Endothelial cell of umbilical vein (primary cell): ENCODE results near the gene ABCC11. TPM values are rescaled to one million over a fixed set of nuclear protein-coding genes. Genes with fewer than 3 reads are reported as not detected.

ENCODE experiments used
- Bru-seq: library from RNA; stranded (reverse); fragments of 400-500 nt; gene quantifications from one replicate; lab custom pipeline; 2021; lab: Mats Ljungman, UMichigan
- BruChase-seq, 2 experiments: library from RNA; stranded (reverse); fragments of 400-500 nt; gene quantifications; one replicate each; lab custom pipeline; 2021; lab: Mats Ljungman, UMichigan
- BruUV-seq: library from RNA; stranded (reverse); fragments of 400-500 nt; replicated peaks from 2 replicates; lab custom pipeline; 2021; lab: Mats Ljungman, UMichigan
- CTCF ChIA-PET: fragments of 300-600, 350-600 bp; sonication (Branson Sonifier 250); formaldehyde crosslinking; loops from one replicate; lab custom pipeline; 2021; ENCODE audit warnings: antibody characterized with exemption, inconsistent platforms; lab: Charles Lee
- POLR2A ChIA-PET: fragments of 300-600, 350-600 bp; sonication (Branson Sonifier 250); formaldehyde crosslinking; loops from one replicate; lab custom pipeline; 2021; ENCODE audit warnings: antibody characterized with exemption, inconsistent platforms; lab: Charles Lee
- DNase-seq: peaks from one replicate; pipeline ENCODE4 v3.0.0-alpha.2; 2011; ENCODE audit warnings: low read depth, low spot score
- FAIRE-seq: peaks from 2 replicates; lab custom pipeline; 2011; peaks lifted over from hg19 to GRCh38; lab: Jason Lieb, UNC
- H2AFZ ChIP-seq: 2 replicates; pipeline ENCODE4 v1.6.0; 2012; ENCODE audit warnings: low read depth, low read length, control low read depth, inconsistent platforms
- H3K27ac ChIP-seq: 2 replicates; pipeline ENCODE4 v1.5.1; 2011; ENCODE audit warnings: low read depth, mild to moderate bottlenecking, control low read depth, low read length, moderate library complexity; ENCODE audit not compliant: insufficient read depth
- H3K27me3 ChIP-seq, 2 experiments: 2 replicates each; pipeline versions ENCODE4 v1.6.0 to v1.6.1; 2011; ENCODE audit warnings: low read length in 2 of 2, mixed read lengths in 1 of 2; ENCODE audit not compliant: control insufficient read depth in 2 of 2, insufficient read depth in 2 of 2
- H3K36me3 ChIP-seq, 2 experiments: 2 replicates in 1 of 2; 3 replicates in 1 of 2; pipeline ENCODE4 v1.5.1; 2011; ENCODE audit warnings: low read length in 2 of 2, mild to moderate bottlenecking in 1 of 2, moderate library complexity in 1 of 2; ENCODE audit not compliant: control insufficient read depth in 2 of 2, insufficient read depth in 2 of 2; ENCODE audit errors: extremely low read depth in 1 of 2
- H3K4me1 ChIP-seq: 3 replicates; pipeline ENCODE4 v1.5.1; 2011; ENCODE audit warnings: mild to moderate bottlenecking, low read length; ENCODE audit not compliant: control insufficient read depth, insufficient read depth; ENCODE audit errors: extremely low read depth
- H3K4me2 ChIP-seq: 2 replicates; pipeline ENCODE4 v1.6.1; 2011; ENCODE audit warnings: low read length, control low read depth, mixed read lengths; ENCODE audit not compliant: insufficient read depth
- H3K4me3 ChIP-seq, 3 experiments: fragments of 200-600 bp in 1 of 3; sonication (generic), shearing (Covaris generic) in 1 of 3; replicated peaks in 1 of 3; 2 replicates each; pipeline ENCODE4 v1.5.1; 2011 to 2016; ENCODE audit warnings: control low read depth in 3 of 3, low read length in 3 of 3, mild to moderate bottlenecking in 2 of 3, inconsistent platforms in 1 of 3, low read depth in 1 of 3, moderate library complexity in 1 of 3; ENCODE audit not compliant: insufficient read depth in 1 of 3
- H3K79me2 ChIP-seq: 2 replicates; pipeline ENCODE4 v1.6.0; 2012; ENCODE audit warnings: low read length, inconsistent platforms; ENCODE audit not compliant: control insufficient read depth, insufficient read depth
- H3K9ac ChIP-seq: replicated peaks from 2 replicates; pipeline ENCODE3; 2011; ENCODE audit warnings: low read length, control low read depth; ENCODE audit not compliant: insufficient read depth; ENCODE audit errors: extremely low read depth
- H3K9me1 ChIP-seq: replicated peaks from 3 replicates; pipeline ENCODE4 v1.6.0; 2011; ENCODE audit warnings: mild to moderate bottlenecking, low read length; ENCODE audit not compliant: control insufficient read depth, insufficient read depth; ENCODE audit errors: extremely low read depth
- H3K9me3 ChIP-seq: replicated peaks from 2 replicates; pipeline ENCODE4 v1.5.1; 2012; ENCODE audit warnings: low read length, inconsistent platforms; ENCODE audit not compliant: control insufficient read depth, insufficient read depth
- H4K20me1 ChIP-seq: replicated peaks from 2 replicates; pipeline ENCODE3; 2011; ENCODE audit warnings: mild to moderate bottlenecking, low read length; ENCODE audit not compliant: control insufficient read depth, insufficient read depth; ENCODE audit errors: extremely low read depth
- EZH2 ChIP-seq: IDR thresholded peaks from 2 replicates; pipeline ENCODE4 v1.6.1; 2012; ENCODE audit warnings: borderline replicate concordance, low read depth, mild to moderate bottlenecking, moderate library complexity, low read length, inconsistent platforms; ENCODE audit not compliant: severe bottlenecking
- FOS ChIP-seq: IDR thresholded peaks from 2 replicates; pipeline ENCODE4 v1.6.1; 2011; ENCODE audit warnings: mild to moderate bottlenecking, low read length, moderate library complexity, borderline replicate concordance; ENCODE audit not compliant: insufficient read depth
- MYC ChIP-seq: IDR thresholded peaks from one replicate; pipeline ENCODE4 v1.6.1; 2011; ENCODE audit warnings: mild to moderate bottlenecking, low read depth, low read length
- POLR2AphosphoS5 ChIP-seq: IDR thresholded peaks from 2 replicates; pipeline ENCODE4 v1.6.1; 2012; ENCODE audit warnings: low read depth, mild to moderate bottlenecking, control low read depth, low read length, moderate library complexity; ENCODE audit not compliant: insufficient read depth
- dilution Hi-C: fragments of 300-500 bp; cut with MboI; formaldehyde crosslinking; loops from one replicate; pipeline ENCODE4 v1.15.0; 2019; ENCODE audit warnings: low sequenced_read_pairs; ENCODE audit not compliant: extremely low pct_ligation_motif_present
- intact Hi-C: fragments of 100-400 bp; cut with micrococcal nuclease; formaldehyde crosslinking; loops from one replicate; pipeline ENCODE4 v1.10.0; 2022
- long read RNA-seq: library from polyadenylated mRNA; stranded (forward); transcript quantifications from one replicate; pipeline ENCODE4 v2.0.0, GENCODE V29; 2021
- polyA minus RNA-seq, 3 experiments: library from RNA; depleted of rRNA, polyadenylated mRNA; stranded (reverse); fragments of >200 nt; gene quantifications; 1 replicate in 1 of 3; 2 replicates in 2 of 3; pipeline ENCODE4 v1.2.3, GENCODE V29; 2011
- polyA plus RNA-seq, 4 experiments: library from polyadenylated mRNA; depleted of rRNA in 3 of 4; stranded (reverse) in 3 of 4; unstranded in 1 of 4; fragments of >200 nt; gene quantifications; 2 replicates each; pipeline versions ENCODE4 v1.2.1 to v1.2.3, GENCODE V29; 2011 to 2012; ENCODE audit warnings: missing spikeins in 1 of 4
- total RNA-seq: library from RNA; stranded (reverse); gene quantifications from 2 replicates; pipeline ENCODE4 v1.2.3, GENCODE V29; 2021
- TF ChIP-seq, protein P1 (sequence below): IDR thresholded peaks from 2 replicates; pipeline ENCODE4 v1.6.1; 2011; ENCODE audit not compliant: insufficient read depth, insufficient read length

Gene ABCC11
- not detected in 2 replicates for total RNA-seq
- polyA plus RNA-seq = 0.06 and 0.08 TPM in 2 replicates
- not detected in 2 replicates for polyA plus RNA-seq (2011; cell fraction: cytosol; rRNA removed)
- polyA plus RNA-seq (2011; cell fraction: nucleus; rRNA removed) = 0.04 and 0.21 TPM in 2 replicates
- 0.12 TPM in 1 of 2 replicates, not detected in the other for polyA plus RNA-seq (2012)
- not detected in 2 replicates for polyA minus RNA-seq
- polyA minus RNA-seq (2011; cell fraction: cytosol; rRNA and poly(A)+ RNA removed) = not detected
- not detected in 2 replicates for polyA minus RNA-seq (2011; cell fraction: nucleus; rRNA and poly(A)+ RNA removed)
- percentile 6 among the genes with signal in this experiment for Bru-seq, nascent RNA
- percentile 4 among the genes with signal in this experiment for BruChase-seq, experiment 1, labeled RNA remaining after a 6-hour chase
- BruChase-seq, experiment 2, labeled RNA remaining after a 2-hour chase = percentile 8 among the genes with signal in this experiment
- long read RNA-seq = 0 reads

- Histone ChIP-seq H3K4me2 (no peak within 1 kb of the TSS), H4K20me1 (peaks cover 2% of the 10 kb centered on the region), H3K4me3 (no peak within 1 kb of the TSS), H3K27me3 (no peaks in the 10 kb centered on the region), H3K36me3 (no peaks in the 10 kb centered on the region), H3K27ac (no peak within 1 kb of the TSS), H3K9me1 (no peaks in the 10 kb centered on the region), H3K4me1 (peaks cover 9% of the 10 kb centered on the region), H2AFZ (no peak within 1 kb of the TSS), H3K9me3 (no peaks in the 10 kb centered on the region), H3K9ac (no peak within 1 kb of the TSS), H3K79me2 (peaks cover 67% of the 10 kb centered on the region)
- intact Hi-C loops (loop anchor here (10.0 kb wide), 1 partner anchor 137 kb away; the partner anchor contains the start of gene SIAH1), dilution Hi-C loops (no loop called here)
- DNase-seq = no peak
- ChIA-PET CTCF (interaction anchor here (1.0 kb wide), 1 partner anchor 16 kb away, joined by 4 read pairs; no protein-coding TSS in a partner anchor), POLR2A (no interaction called here)
- no TSS peak for BruUV-seq
- FAIRE-seq = no peak
- TF ChIP-seq, protein P1, sequence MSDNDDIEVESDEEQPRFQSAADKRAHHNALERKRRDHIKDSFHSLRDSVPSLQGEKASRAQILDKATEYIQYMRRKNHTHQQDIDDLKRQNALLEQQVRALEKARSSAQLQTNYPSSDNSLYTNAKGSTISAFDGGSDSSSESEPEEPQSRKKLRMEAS = no peak
- no peak for TF ChIP-seq POLR2AphosphoS5
- TF ChIP-seq MYC = no peak
These were observed at the start of gene ABCC11 for GRCh38 chr16:48247311-48247710. Gene ABCC11, minus strand, starts transcription at chr16:48247539. Its CDS starts 15,618 bp downstream, at chr16:48231921.

DNA sequence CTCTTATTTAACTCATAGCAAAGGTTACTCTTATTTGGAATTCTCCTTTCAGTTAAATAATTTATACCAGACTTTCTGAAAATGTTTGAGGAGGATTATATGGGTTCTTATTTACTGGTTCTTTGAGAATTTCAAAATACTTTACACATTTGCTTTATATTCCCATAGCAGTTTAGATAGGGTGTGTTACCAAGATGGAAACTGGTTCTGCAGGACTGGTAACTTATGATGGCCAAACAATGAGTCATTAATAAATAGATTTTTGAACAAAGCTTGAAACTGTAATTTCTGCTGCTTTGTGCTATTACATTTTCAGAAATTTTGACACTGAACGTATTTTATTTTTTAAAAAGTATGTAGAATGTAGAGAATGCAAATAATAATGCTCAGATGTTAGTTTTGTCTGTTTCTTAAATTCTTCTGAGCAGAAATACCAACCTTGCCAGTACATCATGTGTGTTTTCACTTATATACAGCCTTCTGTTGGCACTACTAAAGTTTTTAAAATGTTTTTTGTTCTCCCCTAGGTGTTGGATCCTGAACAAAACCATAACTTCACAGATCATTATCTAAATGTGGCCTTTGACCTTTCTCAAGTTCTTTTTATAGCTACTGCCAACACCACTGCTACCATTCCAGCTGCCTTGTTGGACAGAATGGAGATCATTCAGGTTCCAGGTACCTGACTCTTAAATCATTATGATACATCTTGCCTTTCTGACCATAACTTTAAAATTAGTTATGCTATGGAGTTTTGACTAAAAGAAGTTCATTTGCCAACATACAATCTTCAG lies 48.3 kb upstream of the ABCC11 start:
- POLR2A ChIA-PET = no interaction called here
- no peaks in the 10 kb centered on the region for H3K9me3 ChIP-seq
- no peak for DNase-seq
- no peak for FAIRE-seq
- H3K36me3 ChIP-seq = peaks cover 0 to 4% of the 10 kb centered on the region in 2 experiments
- H3K9me1 ChIP-seq = no peaks in the 10 kb centered on the region
- no peak overlapping the region for H2AFZ ChIP-seq
- CTCF ChIA-PET = interaction anchor here (1.3 to 1.4 kb wide), 3 partner anchors 13 to 328 kb away, joined by 3 to 4 read pairs (median 3); no protein-coding TSS in a partner anchor
- no peaks in the 10 kb centered on the region for H3K4me1 ChIP-seq
- dilution Hi-C loops = no loop called here
- intact Hi-C loops = no loop called here
- TF ChIP-seq POLR2AphosphoS5 (no peak), FOS (no peak), EZH2 (no peak), MYC (no peak)
- BruUV-seq = no TSS peak
- no peak overlapping the region for H3K9ac ChIP-seq
- no peak overlapping the region for H3K4me2 ChIP-seq
- no peak overlapping the region for H3K4me3 ChIP-seq
- no peaks in the 10 kb centered on the region for H4K20me1 ChIP-seq
- no peaks in the 10 kb centered on the region for H3K27me3 ChIP-seq
- H3K27ac ChIP-seq = no peak overlapping the region
- H3K79me2 ChIP-seq = no peaks in the 10 kb centered on the region
